MM.1S (cell line): ENCODE measurements around the gene ZNF462.

Experiments
- CTCF ChIP-seq: fragments of 300-600 bp; sonication (generic); IDR thresholded peaks from 2 replicates; pipeline ENCODE4 v1.5.1; 2016; ENCODE audit warnings: antibody characterized with exemption, low read length, mixed read lengths
- EZH2phosphoT487 ChIP-seq: fragments of 300-600 bp; sonication (generic); IDR thresholded peaks from 2 replicates; pipeline ENCODE4 v1.6.1; 2018; ENCODE audit warnings: antibody characterized with exemption, low read length

- no peak for TF ChIP-seq EZH2phosphoT487
- TF ChIP-seq CTCF, result no peak
Measured at GRCh38 chr9:106868565-106868964, 5.6 kb downstream of the ZNF462 start.
